Activated CD8-positive, alpha-beta memory T cell treated with anti-CD3 and anti-CD28 coated beads for 24 hours (primary cell): ENCODE data around the gene ANKRD11.
"Not testable (repeated sequence)": the region's sequence is repeated elsewhere in the genome, so short reads cannot be mapped to it uniquely, and the experiment has no call there.

ENCODE experiments used
- DNase-seq: peaks from one replicate; pipeline ENCODE4 v3.0.0-alpha.2; 2020

The ANKRD11 gene

GRCh38 chr16:89256651-89257254 is 233.6 kb downstream of the ANKRD11 start:
- peak; percentile 87 for DNase-seq

DNA sequence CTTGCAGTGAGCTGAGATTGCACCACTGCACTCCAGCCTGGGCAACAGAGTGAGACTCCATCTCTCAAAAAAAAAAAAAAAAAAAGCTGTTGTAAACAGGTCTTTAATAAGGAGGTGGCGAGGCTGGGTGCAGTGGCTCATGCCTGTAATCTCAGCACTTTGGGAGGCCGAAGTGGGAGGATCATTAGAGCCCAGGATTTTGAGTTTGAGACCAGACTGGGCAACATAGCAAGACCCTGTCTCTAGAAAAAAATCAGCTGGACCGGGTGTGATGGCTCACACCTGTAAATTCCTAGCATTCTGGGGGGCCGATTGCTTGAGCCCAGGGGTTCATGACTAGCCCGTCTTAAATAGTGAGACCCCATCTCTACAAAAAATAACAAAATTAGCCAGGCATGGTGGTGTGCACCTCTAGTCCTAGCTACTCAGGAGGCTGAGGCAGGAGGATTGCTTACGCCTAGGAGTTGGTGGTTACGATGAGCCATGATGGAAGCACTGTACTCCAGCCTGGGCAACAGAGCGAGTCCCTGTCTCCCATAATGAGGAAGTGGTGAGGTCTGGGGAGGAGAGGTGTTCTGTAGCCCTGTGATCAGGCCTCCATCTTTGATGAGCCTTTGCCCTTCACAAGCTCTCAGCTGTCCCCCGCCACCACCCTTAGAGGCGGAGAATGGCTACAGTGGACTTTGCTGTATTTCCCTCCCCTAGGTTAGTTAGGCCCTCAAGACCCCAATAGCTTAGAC is 236.6 kb downstream of the ANKRD11 start:
- DNase-seq, result no peak

DNA sequence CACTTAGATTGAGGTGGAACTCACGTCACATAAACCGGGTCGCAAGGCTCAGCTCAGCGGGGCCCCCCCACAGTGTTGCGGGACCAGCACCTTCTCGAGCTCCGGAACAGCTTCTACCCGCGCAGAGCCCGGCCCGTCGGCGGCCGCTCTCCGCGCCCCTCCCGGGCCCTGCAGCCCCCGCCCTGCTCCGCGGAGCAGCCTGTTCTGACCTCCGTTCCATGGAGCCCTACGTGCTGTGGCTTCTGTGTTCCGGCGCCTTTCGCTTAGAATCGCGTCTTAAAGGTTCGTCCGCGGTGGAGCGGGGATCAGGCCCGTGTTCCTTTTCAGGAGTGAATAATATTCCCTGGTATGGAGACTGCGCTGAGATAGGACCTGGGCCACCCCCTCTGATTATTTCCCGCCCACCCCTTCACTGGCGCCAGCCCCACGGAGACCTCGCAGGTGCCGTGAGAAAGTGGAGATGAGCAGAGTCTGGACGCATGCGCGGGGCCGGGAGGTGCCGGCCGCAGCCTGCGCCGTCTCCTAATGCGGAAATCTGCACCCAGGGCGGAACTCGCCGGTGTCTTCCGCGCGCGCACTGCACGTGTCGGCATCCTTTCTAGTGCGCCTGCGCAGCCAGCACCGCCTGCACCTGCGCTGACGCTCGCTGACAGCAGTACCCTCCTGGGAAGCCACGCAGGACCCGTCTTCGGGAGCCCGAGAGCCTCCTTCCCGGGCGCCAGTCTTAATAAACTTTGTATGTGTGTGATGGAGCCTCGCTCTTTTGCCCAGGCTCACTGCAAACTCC is 242.0 kb downstream of the ANKRD11 start:
- no peak for DNase-seq

GRCh38 chr16:89247734-89248075 is 242.7 kb downstream of the ANKRD11 start:
- not testable (repeated sequence) for DNase-seq

GRCh38 chr16:89246903-89247733 is 243.2 kb downstream of the ANKRD11 start:
- peak; percentile 100 for DNase-seq

DNA sequence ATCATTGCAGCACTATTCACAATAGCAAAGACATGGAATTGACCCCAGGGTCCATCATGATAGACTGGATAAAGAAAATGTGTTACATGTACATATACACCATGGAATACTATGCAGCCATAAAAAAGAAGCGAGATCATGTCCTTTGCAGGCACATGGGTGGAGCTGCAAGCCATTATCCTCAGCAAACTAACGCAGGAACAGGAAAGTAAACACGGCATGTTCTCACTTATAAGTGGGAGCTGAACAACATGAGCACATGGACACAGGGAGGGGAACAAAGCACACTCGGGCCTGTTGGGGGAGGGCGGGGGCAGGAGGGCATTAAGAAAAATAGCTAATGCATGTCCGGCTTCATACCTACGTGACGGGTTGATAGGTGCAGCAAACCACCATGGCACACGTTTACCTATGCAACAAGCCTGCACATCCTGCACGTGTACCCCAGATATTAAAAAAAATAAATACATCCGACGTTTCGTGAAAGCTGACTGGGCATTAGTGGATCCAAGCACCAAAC is 243.9 kb downstream of the ANKRD11 start:
- no peak for DNase-seq

DNA sequence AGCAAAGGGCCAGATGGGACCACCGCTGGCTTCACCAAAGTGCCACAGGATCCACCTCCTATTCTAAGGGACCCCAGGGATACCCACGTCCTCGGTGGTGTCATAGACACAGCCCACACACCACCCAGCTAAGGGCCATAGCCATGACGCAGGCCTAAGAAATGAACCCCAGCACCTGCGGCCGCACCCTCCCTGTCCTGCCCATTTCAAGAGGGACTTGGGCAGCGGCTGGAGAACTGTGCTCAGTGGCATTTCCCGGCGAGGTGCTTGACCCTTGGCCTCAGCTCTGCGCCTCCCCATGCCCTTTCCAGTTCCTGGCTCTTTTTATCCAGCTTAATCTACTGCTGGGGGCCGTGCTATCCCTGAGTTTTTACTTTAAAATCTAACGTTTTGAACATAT is 245.6 kb downstream of the ANKRD11 start:
- DNase-seq, result no peak

GRCh38 chr16:89244264-89244663 is 246.1 kb downstream of the ANKRD11 start:
- DNase-seq, result not testable (repeated sequence)

DNA sequence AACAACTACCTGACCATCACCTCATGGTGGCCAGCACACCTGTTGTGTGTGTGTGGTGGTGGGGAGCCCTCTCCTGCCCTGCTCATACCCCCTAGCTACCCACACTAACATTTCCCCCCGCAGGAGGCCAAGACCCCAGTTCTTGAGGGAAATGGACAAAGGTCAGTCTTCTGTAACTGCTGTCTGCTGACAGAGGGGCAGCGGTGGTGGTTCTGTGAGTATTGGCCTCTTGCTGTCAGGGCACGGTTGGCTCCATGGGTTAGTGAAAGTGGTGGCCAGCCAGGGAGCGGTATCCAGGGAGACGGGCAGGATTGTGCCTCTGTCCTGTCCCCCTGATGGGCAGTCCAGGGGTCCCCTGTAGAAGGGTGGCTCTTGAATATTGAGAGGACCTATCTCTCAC is 246.7 kb downstream of the ANKRD11 start:
- no peak for DNase-seq

- DNase-seq, result no peak
Measured at GRCh38 chr16:89242795-89243200, 247.6 kb downstream of the ANKRD11 start.

DNA sequence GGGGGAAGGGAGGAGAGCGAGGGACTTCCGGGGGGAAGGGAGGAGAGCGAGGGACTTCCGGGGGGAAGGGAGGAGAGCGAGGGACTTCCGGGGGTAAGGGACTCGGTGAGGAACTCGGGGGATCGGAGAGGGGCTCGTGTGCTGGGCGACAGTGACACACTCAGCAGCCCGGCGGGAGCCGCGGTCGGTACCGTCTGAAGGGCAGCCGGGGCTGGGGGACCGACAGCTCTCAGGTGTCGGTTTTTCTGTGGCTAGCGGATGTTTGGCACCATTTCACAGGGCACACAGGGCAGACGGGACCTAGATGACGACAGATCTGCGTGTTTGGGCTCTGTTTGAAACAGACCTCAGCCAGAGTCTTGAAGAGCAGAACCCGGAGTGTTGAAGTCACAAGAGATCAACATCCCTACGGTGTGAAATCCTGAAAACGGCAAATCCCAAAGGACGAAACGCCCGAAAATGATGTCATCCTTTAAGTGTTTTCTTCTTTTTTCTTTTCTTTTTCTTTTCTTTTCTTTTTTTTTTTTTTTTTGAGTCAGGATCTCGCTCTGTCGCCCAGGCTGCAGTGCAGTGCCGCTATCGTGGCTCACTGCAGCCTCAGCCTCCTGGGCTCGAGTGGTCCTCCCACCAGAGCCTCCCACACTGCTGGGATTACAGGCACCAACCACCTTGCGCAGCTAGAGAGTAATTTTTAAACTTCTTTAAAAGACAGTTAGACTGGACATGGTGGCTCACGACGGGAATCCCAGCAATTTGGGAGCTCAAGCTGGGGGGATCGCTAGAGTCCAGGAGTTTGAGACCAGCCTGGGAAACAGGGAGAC is 249.0 kb downstream of the ANKRD11 start:
- DNase-seq, result peak; percentile 90

DNA sequence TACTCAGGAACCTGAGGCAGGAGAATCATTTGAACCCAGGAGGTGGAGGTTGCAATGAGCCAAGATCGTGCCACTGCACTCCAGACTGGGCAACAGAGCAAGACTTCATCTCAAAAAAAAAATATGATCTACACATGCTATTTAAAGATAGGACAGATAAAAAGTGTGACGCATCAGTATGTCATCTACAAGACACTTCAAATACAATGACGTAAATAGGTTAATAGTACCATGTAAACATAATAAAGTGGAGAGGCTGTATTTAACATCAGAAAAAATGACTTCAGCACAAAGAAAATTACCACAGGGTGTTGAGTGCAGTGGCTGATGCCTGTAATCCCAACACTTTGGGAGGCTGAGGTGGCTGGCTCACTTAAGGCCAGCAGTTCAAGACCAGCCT is 252.6 kb downstream of the ANKRD11 start:
- DNase-seq, result no peak

GRCh38 chr16:89233678-89234490 is 256.5 kb downstream of the ANKRD11 start:
- DNase-seq, result no peak

DNA sequence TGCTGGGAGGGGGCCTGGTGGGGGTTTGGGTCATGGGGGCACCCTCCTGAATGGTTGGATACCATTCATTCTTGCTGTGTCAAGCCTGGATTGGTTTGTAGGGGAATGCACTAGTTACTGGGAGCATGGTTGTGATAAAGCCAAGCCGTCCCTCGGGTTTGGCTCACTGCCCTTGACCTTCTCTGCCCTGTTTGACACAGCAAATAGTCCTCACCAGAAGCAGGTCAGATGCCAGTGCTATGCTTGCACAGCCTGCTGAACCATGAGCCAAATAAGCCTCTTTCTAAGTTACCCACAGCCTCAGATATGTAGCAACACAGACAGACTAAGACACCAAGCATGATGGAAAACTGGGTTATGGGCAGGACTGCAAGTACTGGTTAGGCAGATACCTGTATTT is 258.3 kb downstream of the ANKRD11 start:
- DNase-seq, result no peak

DNA sequence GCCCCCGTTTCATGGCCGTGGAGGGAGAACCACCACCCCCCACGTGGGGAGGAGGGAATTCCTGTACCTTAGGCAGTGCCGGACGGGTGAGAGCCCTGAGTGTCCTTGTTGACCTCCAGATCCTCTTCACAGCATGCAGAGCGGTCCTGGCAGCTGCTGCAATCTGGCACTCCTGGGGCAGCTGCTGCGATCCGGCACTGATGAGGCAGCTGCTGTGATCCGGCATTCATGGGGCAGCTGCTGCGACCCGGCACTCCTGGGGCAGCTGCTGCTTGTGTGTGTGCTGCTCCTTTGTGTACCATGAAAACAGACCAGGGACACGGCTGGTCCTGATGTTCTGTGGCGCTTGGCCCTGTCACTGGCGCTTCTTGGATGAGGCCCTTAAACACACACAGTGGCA is 260.1 kb downstream of the ANKRD11 start:
- DNase-seq, result no peak

- no peak for DNase-seq
Measured at GRCh38 chr16:89224665-89225064, 265.7 kb downstream of the ANKRD11 start.

DNA sequence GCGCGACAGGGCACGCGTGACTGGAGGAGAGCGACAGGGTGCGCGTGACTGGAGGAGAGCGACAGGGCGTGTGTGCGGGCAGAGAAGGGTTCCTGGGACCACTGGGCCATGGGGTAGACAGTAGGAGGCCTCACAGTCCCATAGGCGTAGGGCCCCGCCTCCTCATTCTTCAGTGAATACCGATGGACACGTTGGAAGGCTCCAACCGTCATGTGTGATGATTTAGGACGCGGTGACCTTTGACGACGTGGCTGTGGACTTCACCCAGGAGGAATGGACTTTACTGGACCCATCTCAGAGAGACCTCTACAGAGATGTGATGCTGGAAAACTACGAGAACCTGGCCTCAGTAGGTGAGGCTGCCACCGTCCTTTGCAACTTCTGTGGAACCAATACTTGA is 267.4 kb downstream of the ANKRD11 start:
- no peak for DNase-seq

DNA sequence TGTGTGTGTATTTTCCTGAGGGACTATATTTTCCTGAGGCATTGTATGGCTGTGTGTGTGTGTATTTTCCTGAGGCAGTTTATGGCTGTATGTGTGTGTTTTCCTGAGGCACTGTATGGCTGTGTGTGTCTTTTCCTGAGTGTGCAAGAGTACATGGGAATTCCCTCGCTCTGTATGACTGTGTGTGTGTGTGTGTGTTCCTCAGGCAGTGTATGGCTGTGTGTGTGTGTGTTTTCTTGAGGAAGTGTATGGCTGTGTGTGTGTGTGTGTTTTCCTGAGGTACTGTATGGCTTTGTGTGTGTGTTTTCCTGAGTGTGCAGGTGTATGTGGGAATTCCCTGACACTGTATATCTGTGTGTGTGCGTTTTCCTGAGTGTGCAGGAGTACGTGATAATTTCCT is 268.8 kb downstream of the ANKRD11 start:
- no peak for DNase-seq

DNA sequence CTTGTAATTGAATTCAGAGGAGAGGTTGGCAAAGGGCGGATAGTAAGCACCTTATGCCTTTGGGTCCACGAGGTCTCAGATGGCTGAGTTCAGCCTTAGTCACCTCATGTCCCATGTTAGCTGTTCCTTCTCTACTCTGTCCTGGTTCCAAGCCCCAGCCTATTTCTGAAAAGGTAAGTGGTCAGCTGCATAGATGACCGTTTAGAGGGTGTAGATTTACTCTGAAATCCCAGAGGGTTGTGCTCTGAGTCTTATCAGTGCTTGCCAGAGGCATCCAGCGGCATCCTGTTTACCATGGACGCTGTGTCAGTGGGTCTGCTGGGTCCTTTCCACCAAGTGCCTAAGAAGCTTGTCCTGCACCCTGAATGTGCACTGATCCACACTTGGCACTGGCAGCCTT is 271.0 kb downstream of the ANKRD11 start:
- DNase-seq, result no peak
